ENCODE measurements around the gene NHLH1.

The NHLH1 gene

GRCh38 chr1:160410406-160411005 is 43.6 kb downstream of the NHLH1 start:
- ATAC-seq: peak; percentile 14; the same call in 1 of the 3 replicates
- TF ChIP-seq OSR1 (CRISPR knock-in tag; IDR thresholded peaks at IDR 0.05) (no peak), ZNF8 (CRISPR knock-in tag; IDR thresholded peaks at IDR 0.05) (no peak), BACH2 (CRISPR knock-in tag; IDR thresholded peaks at IDR 0.05; ENCODE audit: borderline replicate concordance) (no peak), CSRNP3 (CRISPR knock-in tag; IDR thresholded peaks at IDR 0.05) (no peak), POU6F1 (CRISPR knock-in tag; IDR thresholded peaks at IDR 0.05; ENCODE audit: borderline replicate concordance, low read depth) (no peak), TCF4 (CRISPR knock-in tag; IDR thresholded peaks at IDR 0.05; ENCODE audit: borderline replicate concordance) (no peak), CSDC2 (CRISPR knock-in tag; IDR thresholded peaks at IDR 0.05) (no peak), ISL1 (CRISPR knock-in tag; IDR thresholded peaks at IDR 0.05) (no peak), PATZ1 (CRISPR knock-in tag; IDR thresholded peaks at IDR 0.05; ENCODE audit: borderline replicate concordance) (no peak), ZNF565 (CRISPR knock-in tag; conservative IDR thresholded peaks at IDR 0.05; ENCODE audit: low read depth) (no peak), RARB (CRISPR knock-in tag; IDR thresholded peaks at IDR 0.05) (no peak), PPARA (CRISPR knock-in tag; IDR thresholded peaks at IDR 0.05; ENCODE audit: borderline replicate concordance) (no peak), ZC3H10 (CRISPR knock-in tag; IDR thresholded peaks at IDR 0.05) (no peak), TSHZ2 (CRISPR knock-in tag; IDR thresholded peaks at IDR 0.05) (no peak), ZNF70 (CRISPR knock-in tag; IDR thresholded peaks at IDR 0.05) (no peak), GLIS3 (CRISPR knock-in tag; IDR thresholded peaks at IDR 0.05) (no peak), CREB5 (CRISPR knock-in tag; IDR thresholded peaks at IDR 0.05; ENCODE audit: low read depth) (no peak), ZFP30 (CRISPR knock-in tag; IDR thresholded peaks at IDR 0.05) (no peak)

GRCh38 chr1:160411271-160412027 is 44.6 kb downstream of the NHLH1 start:
- no peak for ATAC-seq
- no peak for TF ChIP-seq SNAI2 (CRISPR knock-in tag; IDR thresholded peaks at IDR 0.05)
- no peak for TF ChIP-seq PPARA (CRISPR knock-in tag; IDR thresholded peaks at IDR 0.05; ENCODE audit: borderline replicate concordance)
- TF ChIP-seq ZNF8 (CRISPR knock-in tag; IDR thresholded peaks at IDR 0.05): no peak
- TF ChIP-seq ZNF70 (CRISPR knock-in tag; IDR thresholded peaks at IDR 0.05): no peak
- no peak for TF ChIP-seq POU6F1 (CRISPR knock-in tag; IDR thresholded peaks at IDR 0.05; ENCODE audit: borderline replicate concordance, low read depth)
- no peak for TF ChIP-seq ZFP30 (CRISPR knock-in tag; IDR thresholded peaks at IDR 0.05)
- TF ChIP-seq CSRNP3 (CRISPR knock-in tag; IDR thresholded peaks at IDR 0.05): no peak

Measured in SK-N-SH treated with all-trans-retinoic acid at 6 μM for 48 hours (cell line).